Keratinocyte (primary cell): ENCODE data around the gene GFPT2.

Experiments used
- CTCF ChIP-seq, 3 experiments: IDR thresholded peaks in 1 of 3; conservative IDR thresholded peaks in 1 of 3; optimal IDR thresholded peaks in 1 of 3; 2 replicates in 2 of 3; 3 replicates in 1 of 3; pipeline versions ENCODE3 to v1.5.1; 2011; ENCODE audit warnings: low read length in 3 of 3, mild to moderate bottlenecking in 3 of 3, moderate library complexity in 2 of 3, control low read depth in 1 of 3, inconsistent platforms in 1 of 3; ENCODE audit not compliant: insufficient read depth in 2 of 3; ENCODE audit errors: extremely low read depth in 1 of 3
- EZH2 ChIP-seq: IDR thresholded peaks from one replicate; pipeline ENCODE4 v1.6.1; 2012; ENCODE audit warnings: inconsistent platforms, mild to moderate bottlenecking, low read length, moderate library complexity

GRCh38 chr5:180287868-180288267 lies 65.3 kb downstream of the GFPT2 start:
- no peak for TF ChIP-seq CTCF (optimal IDR thresholded peaks at IDR 0.05 in 1 of 3, IDR thresholded peaks at IDR 0.05 in 1 of 3, conservative IDR thresholded peaks at IDR 0.05 in 1 of 3; ENCODE audit: extremely low read depth in 1 of 3, insufficient read depth in 2 of 3, low read length in 3 of 3)
- no peak for TF ChIP-seq EZH2
